ENCODE results near the gene TMEM212. TPM values are rescaled to one million over a fixed set of nuclear protein-coding genes. Genes with fewer than 3 reads are reported as not detected.

The TMEM212 gene
- total and polyA plus RNA-seq, 9 of the 15 experiments (the other 6 are each of a cell fraction or from before 2014, with no cell fraction given) = not detected

GRCh38 chr3:171833789-171834460 is 9.2 kb upstream of the TMEM212 start:
- peak; percentile 59 for ATAC-seq
- TF ChIP-seq HLTF (IDR thresholded peaks at IDR 0.05) (no peak), ZNF592 (IDR thresholded peaks at IDR 0.05) (no peak), TCF7 (IDR thresholded peaks at IDR 0.05; ENCODE audit: borderline replicate concordance) (no peak), DMBX1 (CRISPR knock-in tag; IDR thresholded peaks at IDR 0.05; ENCODE audit: borderline replicate concordance) (no peak), ZNF311 (CRISPR knock-in tag; IDR thresholded peaks at IDR 0.05) (no peak), COPS2 (conservative IDR thresholded peaks at IDR 0.05) (no peak), MED1 (CRISPR knock-in tag; IDR thresholded peaks at IDR 0.05; ENCODE audit: borderline replicate concordance) (no peak), RHOXF2B (CRISPR knock-in tag; conservative IDR thresholded peaks at IDR 0.05) (no peak), KDM5B (IDR thresholded peaks at IDR 0.05; ENCODE audit: insufficient replicate concordance, low read depth, low read length) (no peak), SMAD1 (IDR thresholded peaks at IDR 0.05; ENCODE audit: low read depth, low read length, partially characterized antibody) (no peak), NFIX (CRISPR knock-in tag; IDR thresholded peaks at IDR 0.05; ENCODE audit: low read depth) (no peak), CHD1 (IDR thresholded peaks at IDR 0.05; ENCODE audit: low read length) (no peak)
- TF ChIP-seq, protein P1, sequence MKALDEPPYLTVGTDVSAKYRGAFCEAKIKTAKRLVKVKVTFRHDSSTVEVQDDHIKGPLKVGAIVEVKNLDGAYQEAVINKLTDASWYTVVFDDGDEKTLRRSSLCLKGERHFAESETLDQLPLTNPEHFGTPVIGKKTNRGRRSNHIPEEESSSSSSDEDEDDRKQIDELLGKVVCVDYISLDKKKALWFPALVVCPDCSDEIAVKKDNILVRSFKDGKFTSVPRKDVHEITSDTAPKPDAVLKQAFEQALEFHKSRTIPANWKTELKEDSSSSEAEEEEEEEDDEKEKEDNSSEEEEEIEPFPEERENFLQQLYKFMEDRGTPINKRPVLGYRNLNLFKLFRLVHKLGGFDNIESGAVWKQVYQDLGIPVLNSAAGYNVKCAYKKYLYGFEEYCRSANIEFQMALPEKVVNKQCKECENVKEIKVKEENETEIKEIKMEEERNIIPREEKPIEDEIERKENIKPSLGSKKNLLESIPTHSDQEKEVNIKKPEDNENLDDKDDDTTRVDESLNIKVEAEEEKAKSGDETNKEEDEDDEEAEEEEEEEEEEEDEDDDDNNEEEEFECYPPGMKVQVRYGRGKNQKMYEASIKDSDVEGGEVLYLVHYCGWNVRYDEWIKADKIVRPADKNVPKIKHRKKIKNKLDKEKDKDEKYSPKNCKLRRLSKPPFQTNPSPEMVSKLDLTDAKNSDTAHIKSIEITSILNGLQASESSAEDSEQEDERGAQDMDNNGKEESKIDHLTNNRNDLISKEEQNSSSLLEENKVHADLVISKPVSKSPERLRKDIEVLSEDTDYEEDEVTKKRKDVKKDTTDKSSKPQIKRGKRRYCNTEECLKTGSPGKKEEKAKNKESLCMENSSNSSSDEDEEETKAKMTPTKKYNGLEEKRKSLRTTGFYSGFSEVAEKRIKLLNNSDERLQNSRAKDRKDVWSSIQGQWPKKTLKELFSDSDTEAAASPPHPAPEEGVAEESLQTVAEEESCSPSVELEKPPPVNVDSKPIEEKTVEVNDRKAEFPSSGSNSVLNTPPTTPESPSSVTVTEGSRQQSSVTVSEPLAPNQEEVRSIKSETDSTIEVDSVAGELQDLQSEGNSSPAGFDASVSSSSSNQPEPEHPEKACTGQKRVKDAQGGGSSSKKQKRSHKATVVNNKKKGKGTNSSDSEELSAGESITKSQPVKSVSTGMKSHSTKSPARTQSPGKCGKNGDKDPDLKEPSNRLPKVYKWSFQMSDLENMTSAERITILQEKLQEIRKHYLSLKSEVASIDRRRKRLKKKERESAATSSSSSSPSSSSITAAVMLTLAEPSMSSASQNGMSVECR (CRISPR knock-in tag; IDR thresholded peaks at IDR 0.05) = no peak

More at GRCh38 chr3:171833789-171834460, 9.2 kb upstream of the TMEM212 start:
- H3K4me3 ChIP-seq = no peak overlapping the region
- no peaks in the 10 kb centered on the region for H3K9me1 ChIP-seq (ENCODE audit: control insufficient read depth, insufficient read depth, low read length)
- H4K20me1 ChIP-seq (replicated peaks; ENCODE audit: control insufficient read depth, insufficient read depth, low read length) = no peaks in the 10 kb centered on the region
- no peak overlapping the region for H3K27ac ChIP-seq (ENCODE audit: extremely low read depth, low read depth, low read length)
- H3K4me1 ChIP-seq (replicated peaks in 1 of 2; ENCODE audit: control insufficient read depth in 2 of 2, insufficient read depth in 2 of 2, low read length in 2 of 2) = peaks cover 0 to 15% of the 10 kb centered on the region in 2 experiments; a peak in 3 of 5 replicates
- no peak overlapping the region for H3K9ac ChIP-seq (ENCODE audit: insufficient read depth in 1 of 2, low read depth in 2 of 2, low read length in 2 of 2)
- H3K79me2 ChIP-seq (ENCODE audit: control insufficient read depth, insufficient read depth, low read length) = no peaks in the 10 kb centered on the region
- DNase-seq (ENCODE audit: extremely low read depth in 1 of 4, low spot score in 3 of 4) (no peak), FAIRE-seq (peak; percentile 40)
- H3K36me3 ChIP-seq (ENCODE audit: control insufficient read depth, insufficient read depth, low read length) = no peaks in the 10 kb centered on the region
- H3K9me3 ChIP-seq (replicated peaks; ENCODE audit: control insufficient read depth, insufficient read depth, low read depth, low read length) = no peaks in the 10 kb centered on the region
- no TSS peak for BruUV-seq (replicated peaks)
- H2AFZ ChIP-seq (ENCODE audit: low read depth, low read length) = no peak overlapping the region
- 49% methylated on average over 3 of the region's 3 CpGs for WGBS (ENCODE audit: insufficient coverage, low coverage, missing lambda C conversion rate)
- in situ Hi-C loops (cut with MboI) (no loop called here), intact Hi-C loops (cut with micrococcal nuclease) (loop anchor here (2.0 to 10.0 kb wide), 4 partner anchors 222 to 873 kb away; no protein-coding TSS in a partner anchor)
- CTCF ChIA-PET (ENCODE audit: low intra/inter-chr PET ratio) = interaction anchor here (0.6 to 2.2 kb wide), 5 partner anchors 30 to 872 kb away, joined by 3 to 20 read pairs (median 3); no protein-coding TSS in a partner anchor
- POLR2A ChIA-PET = interaction anchor here (0.7 to 1.4 kb wide), 2 partner anchors 214 to 447 kb away, joined by 3 to 4 read pairs; no protein-coding TSS in a partner anchor
- H3K27me3 ChIP-seq (ENCODE audit: control insufficient read depth in 2 of 2, insufficient read depth in 2 of 2, low read length in 2 of 2) = no peaks in the 10 kb centered on the region
- H3K4me2 ChIP-seq (ENCODE audit: insufficient read depth, low read length) = no peak overlapping the region
